Heart right ventricle (tissue), 16 donors: ENCODE results near the gene CCDC87. TPM values are rescaled to one million over a fixed set of nuclear protein-coding genes. Genes with fewer than 3 reads are reported as not detected.
A peak's percentile ranks its signal among the peaks of the same experiment; 100 is the strongest.
"Not testable (repeated sequence)": the region's sequence is repeated elsewhere in the genome, so short reads cannot be mapped to it uniquely, and the experiment has no call there.

Experiments
- ATAC-seq, 8 donors: fragments of 200-7000 bp; cut with Tn5 transposase; one replicate each; pipeline ENCODE4 v1.9.1; 2020; ENCODE audit warnings: mild to moderate bottlenecking in 8 of 8, moderate library complexity in 8 of 8, moderate number of reproducible peaks in 1 of 8
- DNase-seq, 2 donors: peaks; one replicate each; pipeline ENCODE4 v3.0.0-alpha.2; 2020
- H3K27ac ChIP-seq, 10 donors: fragments of 200-600 bp; sonication (generic) in 2 of 10; one replicate each; pipeline versions ENCODE4 v1.5.0 to v1.8.0; 2020 to 2022; ENCODE audit warnings: mild to moderate bottlenecking in 3 of 10
- H3K27me3 ChIP-seq, 7 donors: fragments of 200-600 bp; one replicate each; pipeline ENCODE4 v1.8.0; 2021 to 2022; ENCODE audit warnings: mild to moderate bottlenecking in 2 of 7
- H3K36me3 ChIP-seq, 9 donors: fragments of 200-600 bp; sonication (generic) in 1 of 9; one replicate each; pipeline versions ENCODE4 v1.5.0 to v1.8.0; 2020 to 2022; ENCODE audit warnings: mild to moderate bottlenecking in 2 of 9
- H3K4me1 ChIP-seq, 9 donors: fragments of 200-600 bp; sonication (generic) in 1 of 9; one replicate each; pipeline versions ENCODE4 v1.5.0 to v1.8.0; 2020 to 2022; ENCODE audit warnings: mild to moderate bottlenecking in 4 of 9
- H3K4me3 ChIP-seq, 10 donors: fragments of 200-600 bp; sonication (generic) in 2 of 10; one replicate each; pipeline versions ENCODE4 v1.5.0 to v1.8.0; 2020 to 2022; ENCODE audit warnings: mild to moderate bottlenecking in 7 of 10, moderate library complexity in 2 of 10
- H3K9me3 ChIP-seq, 11 donors: fragments of 200-600 bp in 10 of 11; sonication (generic) in 2 of 11; one replicate each; pipeline versions ENCODE4 v1.5.0 to v1.8.0; 2013 to 2022; ENCODE audit warnings: mild to moderate bottlenecking in 2 of 11, control low read depth in 1 of 11, moderate library complexity in 1 of 11
- WGBS, 2 donors: extraction: QIAGEN DNeasy Blood & Tissue Kit; methylation state at CpG; one replicate each; pipeline ENCODE4 v1.1.7; 2013; ENCODE audit warnings: inconsistent platforms in 1 of 2; 5-methylcytosine and 5-hydroxymethylcytosine counted together
- intact Hi-C, 10 donors: fragments of 100-400 bp; cut with DNase I; formaldehyde crosslinking; loops; one replicate each; pipeline versions ENCODE4 v1.11.1 to v1.14.2; 2022
- polyA plus RNA-seq, 2 donors: library from polyadenylated mRNA; stranded (reverse); fragments of 200-250 nt; gene quantifications; one replicate each; pipeline ENCODE4 v1.2.3, GENCODE V29; 2013
- total RNA-seq, 10 donors: library from RNA; stranded (reverse); fragmentation: NEBNext Ultra II Directional in 3 of 10; extraction: Animal tissue kit (Norgen Biotek cat#: 25700) in 3 of 10; gene quantifications; one replicate each; pipeline versions ENCODE4 v1.2.1 to v1.2.4, GENCODE V29; 2021 to 2023
- TF ChIP-seq, protein P1 (sequence below), 9 donors: fragments of 200-600 bp; sonication (generic) in 2 of 9; IDR thresholded peaks; one replicate each; pipeline versions ENCODE4 v1.5.0 to v1.8.0; 2021 to 2022; ENCODE audit warnings: antibody characterized with exemption in 9 of 9, mild to moderate bottlenecking in 5 of 9, moderate library complexity in 1 of 9
- donor health status: Arrhythmogenic right ventricular cardiomyopathy.
- donor health status: ischemic (EF 13 %, LVEDD 7.1; RV severe dilation, severe dysfunction).
- donor health status: healthy with polysubstance abuse.
- donor health status: DM: no; HTN: yes; CAD: no.
- donor health status: DM: no; HTN: no; CAD: no.
- donor health status: ischemic (EF 25% LVEDD 6.9; RV normal size, moderate dysfunction).
- donor health status: ischemic (EF 25% LVEDD 5.7; RV mildly dilated, moderate dysfunction).
- donor health status: healthy.
- donor health status: DM: yes; HTN: yes; CAD: no.
- donor health status: Ischemic cardiomyopathy.
- donor health status: ischemic (EF 35%, LVEDD 5.7; RV mildly dilated, moderate dysfunction).
- donor health status: nonischemic (EF 11% LVEDD 7.7; RV severe dilation, severe dysfunction).
- donor health status: DM: yes; HTN: yes; CAD: no.
- donor health status: PGD.
- donor health status: ischemic (EF 29% LVEDD 5.4; RV normal size, mild dysfunction).
- donor health status: nonischemic (EF 23%, LVEDD 6.1; RV moderate dilation, normal function).

Gene CCDC87
- total and polyA plus RNA-seq, 12 donors: 0.14 to 0.66 (median 0.33) TPM

DNA sequence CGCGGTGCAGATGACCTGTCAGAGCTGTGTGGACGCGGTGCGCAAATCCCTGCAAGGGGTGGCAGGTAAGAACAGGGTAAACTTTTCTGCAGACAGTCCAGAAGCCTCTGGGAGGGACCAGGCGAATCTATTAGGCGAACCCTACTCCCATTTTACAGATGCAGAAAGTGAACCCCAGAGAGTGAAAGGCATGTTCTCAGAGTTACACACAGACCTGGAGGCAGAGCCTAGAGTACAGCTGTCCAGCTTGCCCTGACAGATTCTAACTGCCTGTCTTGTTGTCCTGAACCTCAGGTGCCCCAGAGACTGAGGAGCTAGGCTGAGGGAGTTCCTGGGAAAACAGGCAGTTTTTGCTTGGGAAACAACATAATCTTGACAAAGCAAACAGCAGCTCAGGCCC is 787 bp upstream of the CCDC87 start:
- ATAC-seq (no peak), DNase-seq (no peak)
- Histone ChIP-seq H3K27ac (peak overlapping the region in 9 of 10 donors; percentile 68 to 93 (median 84)), H3K9me3 (no peaks in the 10 kb centered on the region), H3K4me1 (peaks cover 3 to 43% (median 32%) of the 10 kb centered on the region in 9 donors), H3K4me3 (peak overlapping the region; percentile 36 to 85 (median 66)), H3K36me3 (no peaks in the 10 kb centered on the region), H3K27me3 (no peaks in the 10 kb centered on the region)
- intact Hi-C loops: loop anchor here in 3 of 10 donors (2.0 to 5.0 kb wide), 2 partner anchors 45 to 84 kb away; partner anchors contain the start of genes RBM4 (in 2 of the 3) and RBM4B (in 1 of the 3)
- WGBS, 2 donors: 61 to 62% methylated on average over 7 of the region's 7 CpGs
- TF ChIP-seq, protein P1, sequence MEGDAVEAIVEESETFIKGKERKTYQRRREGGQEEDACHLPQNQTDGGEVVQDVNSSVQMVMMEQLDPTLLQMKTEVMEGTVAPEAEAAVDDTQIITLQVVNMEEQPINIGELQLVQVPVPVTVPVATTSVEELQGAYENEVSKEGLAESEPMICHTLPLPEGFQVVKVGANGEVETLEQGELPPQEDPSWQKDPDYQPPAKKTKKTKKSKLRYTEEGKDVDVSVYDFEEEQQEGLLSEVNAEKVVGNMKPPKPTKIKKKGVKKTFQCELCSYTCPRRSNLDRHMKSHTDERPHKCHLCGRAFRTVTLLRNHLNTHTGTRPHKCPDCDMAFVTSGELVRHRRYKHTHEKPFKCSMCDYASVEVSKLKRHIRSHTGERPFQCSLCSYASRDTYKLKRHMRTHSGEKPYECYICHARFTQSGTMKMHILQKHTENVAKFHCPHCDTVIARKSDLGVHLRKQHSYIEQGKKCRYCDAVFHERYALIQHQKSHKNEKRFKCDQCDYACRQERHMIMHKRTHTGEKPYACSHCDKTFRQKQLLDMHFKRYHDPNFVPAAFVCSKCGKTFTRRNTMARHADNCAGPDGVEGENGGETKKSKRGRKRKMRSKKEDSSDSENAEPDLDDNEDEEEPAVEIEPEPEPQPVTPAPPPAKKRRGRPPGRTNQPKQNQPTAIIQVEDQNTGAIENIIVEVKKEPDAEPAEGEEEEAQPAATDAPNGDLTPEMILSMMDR (IDR thresholded peaks at IDR 0.05): no peak

DNA sequence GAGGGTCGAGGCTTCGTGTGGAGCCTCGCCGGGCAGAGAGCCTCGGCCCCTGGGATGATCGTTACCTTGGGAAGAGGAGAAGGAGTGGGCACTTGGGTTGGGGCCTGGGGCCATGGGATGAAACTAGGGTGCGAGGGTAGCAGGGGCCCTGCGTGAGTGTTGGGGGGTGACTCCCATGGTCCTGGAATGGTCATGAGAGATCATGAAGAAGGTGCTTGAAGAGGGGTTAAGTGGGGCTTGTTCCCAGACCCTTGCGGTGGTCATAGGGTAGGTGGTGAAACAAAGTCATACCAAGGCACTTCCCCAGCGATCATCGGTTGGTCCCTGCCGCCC is 406 bp upstream of the CCDC87 start:
- intact Hi-C loops: loop anchor here in 3 of 10 donors (2.0 to 5.0 kb wide), 2 partner anchors 46 to 84 kb away; partner anchors contain the start of genes RBM4 (in 2 of the 3) and RBM4B (in 1 of the 3)
- WGBS, 2 donors: 7 to 9% methylated on average over 12 of the region's 12 CpGs
- no peaks in the 10 kb centered on the region for H3K36me3 ChIP-seq
- peak overlapping the region in 9 of 10 donors; percentile 68 to 93 (median 84) for H3K27ac ChIP-seq
- H3K4me1 ChIP-seq: peaks cover 3 to 43% (median 32%) of the 10 kb centered on the region in 9 donors
- TF ChIP-seq, protein P1 (IDR thresholded peaks at IDR 0.05): no peak
- H3K27me3 ChIP-seq: no peaks in the 10 kb centered on the region
- no peaks in the 10 kb centered on the region for H3K9me3 ChIP-seq
- no peak for DNase-seq
- ATAC-seq: peak in 2 of 8 donors; percentile 2 to 28
- peak overlapping the region; percentile 36 to 85 (median 66) for H3K4me3 ChIP-seq

- intact Hi-C loops: loop anchor here in 1 of 10 donors (5.0 kb wide), 1 partner anchor 86 kb away; the partner anchor contains the start of gene RBM4B
- Histone ChIP-seq H3K9me3 (no peaks in the 10 kb centered on the region), H3K27ac (no peak overlapping the region), H3K27me3 (no peaks in the 10 kb centered on the region), H3K4me3 (no peak overlapping the region), H3K36me3 (no peaks in the 10 kb centered on the region), H3K4me1 (peaks cover 3 to 40% (median 32%) of the 10 kb centered on the region in 9 donors)
- DNase-seq (no peak), ATAC-seq (no peak)
- TF ChIP-seq, protein P1 (IDR thresholded peaks at IDR 0.05): no peak
- 83 to 94% methylated on average over 2 of the region's 2 CpGs for WGBS, 2 donors
These were observed 1.7 kb downstream of the CCDC87 start for GRCh38 chr11:66591175-66591574.

- TF ChIP-seq, protein P1 (IDR thresholded peaks at IDR 0.05): no peak
- H3K27me3 ChIP-seq: no peaks in the 10 kb centered on the region
- H3K36me3 ChIP-seq: no peaks in the 10 kb centered on the region
- peaks cover 3 to 30% (median 24%) of the 10 kb centered on the region in 9 donors for H3K4me1 ChIP-seq
- H3K9me3 ChIP-seq: no peaks in the 10 kb centered on the region
- no peak for DNase-seq
- intact Hi-C loops: loop anchor here in 1 of 10 donors (5.0 kb wide), 1 partner anchor 87 kb away; the partner anchor contains the start of gene RBM4B
- H3K27ac ChIP-seq: no peak overlapping the region
- H3K4me3 ChIP-seq: no peak overlapping the region
- 94 to 95% methylated on average over 7 of the region's 7 CpGs for WGBS, 2 donors
- no peak for ATAC-seq
These were observed 2.7 kb downstream of the CCDC87 start for GRCh38 chr11:66589996-66590675.

- DNase-seq, H3K27me3 ChIP-seq, H3K36me3 ChIP-seq, H3K27ac ChIP-seq, H3K4me3 ChIP-seq, ATAC-seq, intact Hi-C loops, H3K9me3 ChIP-seq: not testable (repeated sequence)
- peaks cover 3 to 22% (median 16%) of the 10 kb centered on the region in 9 donors for H3K4me1 ChIP-seq
- WGBS, 2 donors: 69 to 73% methylated on average over 2 of the region's 2 CpGs
These were observed 3.5 kb downstream of the CCDC87 start for GRCh38 chr11:66589315-66589714.
